ENCODE results near the gene PGP.
"Not testable (repeated sequence)": the region's sequence is repeated elsewhere in the genome, so short reads cannot be mapped to it uniquely, and the experiment has no call there.

Gene PGP

GRCh38 chr16:2214719-2214968 is at the start of gene PGP:
PGP (minus strand) TSS chr16:2214840; CDS start chr16:2214777, 63 bp downstream.
- no peak for DNase-seq (ENCODE audit: low read depth, low spot score)

GRCh38 chr16:2263026-2263425 is 48.4 kb upstream of the PGP start:
- not testable (repeated sequence) for DNase-seq (ENCODE audit: low read depth, low spot score)

GRCh38 chr16:2260250-2260649 is 45.6 kb upstream of the PGP start:
- DNase-seq (ENCODE audit: low read depth, low spot score) = no peak

GRCh38 chr16:2258530-2258929 is 43.9 kb upstream of the PGP start:
- not testable (repeated sequence) for DNase-seq (ENCODE audit: low read depth, low spot score)

GRCh38 chr16:2257726-2258125 is 43.1 kb upstream of the PGP start:
- DNase-seq (ENCODE audit: low read depth, low spot score) = no peak

- no peak for DNase-seq (ENCODE audit: low read depth, low spot score)
These were observed 42.0 kb upstream of the PGP start for GRCh38 chr16:2256531-2257140.

- DNase-seq (ENCODE audit: low read depth, low spot score) = no peak
These were observed 38.7 kb upstream of the PGP start for GRCh38 chr16:2253293-2253692.

- no peak for DNase-seq (ENCODE audit: low read depth, low spot score)
These were observed 38.1 kb upstream of the PGP start for GRCh38 chr16:2252806-2253148.

GRCh38 chr16:2251296-2252111 is 36.9 kb upstream of the PGP start, which contains the start of gene ECI1:
ECI1 (minus strand) TSS chr16:2251587; CDS start chr16:2251566, 21 bp downstream.
- peak; percentile 98 for DNase-seq (ENCODE audit: low read depth, low spot score)

GRCh38 chr16:2250652-2251295 is 36.1 kb upstream of the PGP start:
- no peak for DNase-seq (ENCODE audit: low read depth, low spot score)

GRCh38 chr16:2246301-2246885 is 31.8 kb upstream of the PGP start:
- DNase-seq (ENCODE audit: low read depth, low spot score) = no peak

- DNase-seq (ENCODE audit: low read depth, low spot score) = no peak
These were observed 30.5 kb upstream of the PGP start for GRCh38 chr16:2244926-2245795.

- no peak for DNase-seq (ENCODE audit: low read depth, low spot score)
These were observed 29.7 kb upstream of the PGP start for GRCh38 chr16:2244301-2244700.

GRCh38 chr16:2243781-2244180 is 29.1 kb upstream of the PGP start:
- DNase-seq (ENCODE audit: low read depth, low spot score) = no peak

GRCh38 chr16:2243031-2243528 is 28.4 kb upstream of the PGP start:
- no peak for DNase-seq (ENCODE audit: low read depth, low spot score)

GRCh38 chr16:2242598-2242997 is 28.0 kb upstream of the PGP start:
- no peak for DNase-seq (ENCODE audit: low read depth, low spot score)

GRCh38 chr16:2240331-2240730 is 25.7 kb upstream of the PGP start:
- DNase-seq (ENCODE audit: low read depth, low spot score) = not testable (repeated sequence)

- DNase-seq (ENCODE audit: low read depth, low spot score) = no peak
These were observed 24.4 kb upstream of the PGP start for GRCh38 chr16:2238838-2239675.

- no peak for DNase-seq (ENCODE audit: low read depth, low spot score)
These were observed 23.7 kb upstream of the PGP start for GRCh38 chr16:2238150-2238837.

Data from astrocyte of the hippocampus (primary cell).